HG03432 (cell line): ENCODE data around the gene C18orf32.
A peak's percentile ranks its signal among the peaks of the same experiment; 100 is the strongest.
"Not testable (repeated sequence)": the region's sequence is repeated elsewhere in the genome, so short reads cannot be mapped to it uniquely, and the experiment has no call there.

Source experiments
- ATAC-seq: cut with Tn5 transposase; IDR thresholded peaks from one replicate; pipeline ENCODE4 v1.9.1; 2021; ENCODE audit warnings: mild to moderate bottlenecking, moderate library complexity; ENCODE audit not compliant: unreplicated experiment

The C18orf32 gene

DNA sequence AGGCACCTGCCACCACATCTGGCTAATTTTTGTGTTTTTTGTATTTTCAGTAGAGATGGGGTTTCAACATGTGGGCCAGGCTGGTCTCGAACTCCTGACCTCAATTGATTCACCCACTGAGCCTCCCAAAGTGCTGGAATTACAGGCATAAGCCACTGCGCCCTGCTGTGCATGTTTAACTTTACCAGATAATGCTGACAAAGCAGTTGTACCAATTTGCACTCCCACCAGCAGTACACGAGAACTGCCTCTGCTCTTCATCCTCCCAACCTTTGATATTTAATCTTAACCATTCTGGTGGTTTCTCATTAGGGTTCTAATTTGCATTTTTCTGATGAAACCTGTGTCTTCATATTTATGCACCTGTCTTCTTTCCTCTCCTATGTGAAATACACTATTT is 14.6 kb downstream of the C18orf32 start:
- ATAC-seq = no peak

DNA sequence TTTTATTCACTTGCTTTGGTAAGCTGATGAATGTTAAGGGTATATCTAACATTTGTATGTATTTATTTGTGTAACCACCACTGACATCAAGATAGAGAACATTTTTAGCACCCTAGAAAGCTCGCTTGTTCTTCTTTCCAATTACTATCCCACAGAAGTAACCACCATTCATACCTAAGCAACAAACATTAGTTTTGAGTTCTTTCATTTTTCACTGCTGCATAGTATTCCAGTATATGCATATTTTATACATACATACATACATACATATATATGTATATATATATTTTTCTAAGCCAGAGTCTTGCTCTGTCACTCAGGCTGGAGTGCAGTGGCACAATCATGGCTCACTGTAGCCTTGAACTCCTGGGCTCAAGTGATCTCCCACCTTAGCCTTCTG is 15.5 kb downstream of the C18orf32 start:
- ATAC-seq = no peak

DNA sequence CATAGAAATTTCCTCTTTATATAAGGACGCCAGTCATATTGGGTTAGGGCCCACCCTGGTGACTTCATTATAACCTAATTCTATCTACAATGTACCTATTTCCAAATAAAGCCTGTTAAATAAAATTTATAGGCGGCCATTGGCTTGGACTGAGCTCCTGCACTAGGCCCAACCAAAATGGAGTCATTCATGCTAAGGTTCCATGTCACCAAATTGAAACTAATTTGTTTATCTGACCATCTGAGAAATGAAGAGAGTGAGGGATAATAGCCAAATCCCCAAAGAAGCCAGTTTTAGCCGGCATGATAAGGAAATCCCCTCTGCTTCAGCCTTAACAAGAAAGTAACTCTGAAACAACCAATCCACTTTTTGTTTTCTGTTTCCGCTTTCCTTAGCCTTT is 19.4 kb downstream of the C18orf32 start:
- no peak for ATAC-seq

DNA sequence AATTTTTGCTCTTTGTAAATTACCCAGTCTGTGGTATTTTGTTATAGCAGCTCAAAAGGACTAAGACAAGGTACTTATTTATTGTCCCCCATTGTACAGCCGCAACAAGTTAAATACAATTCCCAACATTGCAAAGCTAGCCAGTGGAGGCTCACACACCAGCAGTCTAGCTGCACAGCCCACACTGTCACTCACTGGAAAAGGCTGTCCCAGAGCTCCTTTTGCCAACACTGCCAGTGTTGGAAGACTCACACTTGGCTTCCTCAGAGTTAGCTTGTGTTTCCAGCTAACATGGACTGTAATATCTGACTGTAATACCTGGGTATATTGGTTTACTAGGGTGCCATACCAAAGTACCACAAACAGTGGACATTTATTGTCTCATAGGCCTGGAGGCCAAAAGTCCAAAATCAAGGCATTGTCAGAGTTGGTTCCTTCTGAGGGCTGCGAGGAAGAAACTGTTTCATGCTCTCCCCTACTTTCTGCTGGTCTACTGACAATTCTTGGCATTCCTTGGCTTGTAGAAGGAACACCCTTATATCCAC is 19.9 kb downstream of the C18orf32 start:
- no peak for ATAC-seq

DNA sequence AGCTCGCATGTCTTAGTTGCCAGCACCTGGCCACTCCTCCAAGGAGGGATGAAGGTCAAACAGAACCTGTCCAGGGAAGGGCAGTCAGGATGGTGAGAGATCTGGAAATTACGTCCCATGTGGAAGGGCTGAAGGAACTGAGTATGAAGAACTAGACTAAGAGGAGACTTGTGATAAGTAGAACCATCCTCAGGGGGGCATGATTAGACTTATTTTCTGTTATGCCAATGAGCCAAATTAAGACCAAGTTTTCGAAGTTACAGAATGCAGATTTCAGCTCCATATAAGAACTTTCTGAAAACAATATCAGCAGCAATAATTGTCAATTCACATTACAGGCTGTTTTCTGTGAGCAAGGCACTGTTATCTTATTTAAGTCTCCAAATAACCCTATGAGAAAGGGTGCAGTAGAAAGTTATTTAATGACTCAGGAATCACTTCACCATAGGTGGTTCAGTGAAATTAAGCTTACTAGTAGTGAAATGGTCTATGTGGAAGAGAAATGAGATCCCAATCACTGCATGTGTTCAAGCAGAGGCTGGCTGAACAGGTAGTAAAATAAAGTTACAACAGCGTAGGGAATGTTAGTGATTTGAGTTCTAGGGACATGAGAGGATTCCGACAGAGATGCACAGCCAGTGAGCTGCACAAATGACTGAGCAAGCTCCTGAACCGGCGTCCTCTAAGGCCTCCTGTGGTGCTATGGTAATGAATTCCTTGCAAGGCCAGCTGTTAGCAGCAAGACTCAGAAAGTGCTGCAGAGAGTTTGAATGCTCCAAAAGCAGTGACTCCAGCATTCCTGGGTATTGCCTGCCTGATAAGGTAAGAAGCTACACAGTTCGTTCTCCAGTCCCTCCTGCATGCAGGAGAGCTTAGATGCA is 22.1 kb downstream of the C18orf32 start:
- ATAC-seq = no peak

DNA sequence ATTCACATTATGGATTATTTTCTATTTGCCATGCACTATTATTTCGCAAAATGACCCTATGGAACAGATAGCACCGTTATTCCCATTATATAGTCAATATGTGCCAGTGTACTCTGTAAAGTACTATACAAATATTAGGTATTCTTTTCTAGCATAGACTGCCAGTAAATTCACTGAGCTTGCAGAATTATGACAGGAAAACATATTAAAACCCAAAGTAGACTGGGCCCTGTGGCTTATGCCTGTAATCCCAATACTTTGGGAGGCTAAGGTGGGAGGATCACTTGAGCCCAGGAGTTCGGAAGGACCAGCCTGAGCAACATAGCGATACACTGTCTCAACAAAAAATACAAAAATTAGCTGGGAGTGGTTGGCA is 25.4 kb downstream of the C18orf32 start:
- ATAC-seq = no peak

DNA sequence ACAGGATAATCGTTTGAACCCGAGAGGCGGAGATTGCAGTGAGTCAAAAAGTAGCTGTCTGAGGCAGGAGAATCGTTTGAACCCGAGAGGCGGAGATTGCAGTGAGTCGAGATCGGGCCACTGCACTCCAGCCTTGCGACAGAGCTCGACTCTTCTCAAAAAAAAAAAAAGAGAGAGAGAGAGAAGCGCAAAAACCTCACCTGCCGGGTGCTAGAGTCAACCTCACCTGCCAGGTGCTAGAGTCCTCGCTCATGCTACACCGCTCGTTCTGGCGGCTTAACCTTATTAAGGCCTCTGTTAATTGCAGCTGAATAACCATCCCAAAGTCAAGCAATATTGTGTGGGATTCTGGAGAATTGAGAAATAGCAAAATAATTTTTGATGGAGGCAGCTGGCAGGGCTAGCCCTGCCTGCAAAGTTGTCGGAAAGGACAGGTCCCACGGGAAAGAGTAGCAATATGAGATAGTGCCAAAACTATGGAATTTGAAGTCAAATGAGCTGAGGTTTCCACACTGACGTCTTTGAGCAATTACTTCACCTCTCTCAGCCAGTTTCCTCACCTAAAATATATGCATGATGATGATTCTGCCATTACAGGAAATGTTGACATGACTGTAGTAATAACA is 25.9 kb downstream of the C18orf32 start:
- no peak for ATAC-seq

DNA sequence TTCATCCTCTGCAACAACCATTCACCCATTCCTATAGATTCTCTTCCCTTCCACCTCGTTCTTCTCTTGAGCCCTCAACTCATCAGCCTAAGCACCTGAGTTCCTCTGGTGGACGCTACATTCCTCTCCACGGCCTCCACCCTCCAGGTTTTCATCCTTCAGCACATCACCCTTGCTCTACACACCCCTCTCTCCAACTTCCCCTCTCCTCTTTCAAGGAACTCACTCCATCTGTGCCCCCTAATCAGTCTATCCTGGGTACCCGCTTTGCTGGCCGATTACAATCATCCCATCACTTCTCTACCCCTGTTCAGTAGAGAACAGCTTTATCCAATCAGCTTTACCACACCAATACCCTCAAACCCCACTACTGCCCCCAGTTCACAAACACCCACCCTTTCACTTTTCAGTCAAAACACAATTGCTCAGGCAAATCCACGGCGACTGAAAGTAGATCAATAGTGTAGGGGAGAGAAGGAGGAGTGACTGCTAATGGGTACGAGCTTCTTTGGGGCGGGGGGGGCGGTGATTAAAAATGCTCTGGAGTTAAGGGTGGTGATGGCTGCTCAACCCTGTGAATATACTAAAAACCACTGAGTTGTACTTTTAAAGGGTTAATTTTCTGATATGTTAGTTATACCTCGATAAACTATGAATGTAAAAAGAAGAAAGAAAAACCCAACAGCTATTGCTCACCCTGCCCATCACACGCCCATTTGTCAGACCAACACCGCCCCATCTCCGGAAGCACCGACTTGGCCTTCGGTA is 27.4 kb downstream of the C18orf32 start:
- peak; percentile 44 for ATAC-seq

DNA sequence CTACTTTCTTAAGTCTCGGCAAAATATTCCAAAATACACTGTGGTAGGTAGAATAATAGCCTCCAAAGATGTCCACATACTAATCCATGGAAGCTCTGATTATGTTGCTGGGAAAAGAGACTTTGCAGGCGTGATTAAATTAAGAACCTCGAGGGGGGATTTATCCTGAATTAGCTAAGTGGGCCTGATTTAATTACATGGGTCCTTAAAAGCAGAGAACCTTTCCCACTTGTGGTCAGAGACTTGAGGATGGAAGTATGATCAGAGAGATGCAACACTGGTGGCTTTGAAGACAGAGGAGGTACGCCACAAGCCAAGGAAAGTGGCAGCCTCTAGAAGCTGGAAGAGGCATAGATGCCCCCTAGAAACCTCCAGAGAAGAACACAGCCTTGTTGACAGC is 29.4 kb downstream of the C18orf32 start:
- no peak for ATAC-seq

DNA sequence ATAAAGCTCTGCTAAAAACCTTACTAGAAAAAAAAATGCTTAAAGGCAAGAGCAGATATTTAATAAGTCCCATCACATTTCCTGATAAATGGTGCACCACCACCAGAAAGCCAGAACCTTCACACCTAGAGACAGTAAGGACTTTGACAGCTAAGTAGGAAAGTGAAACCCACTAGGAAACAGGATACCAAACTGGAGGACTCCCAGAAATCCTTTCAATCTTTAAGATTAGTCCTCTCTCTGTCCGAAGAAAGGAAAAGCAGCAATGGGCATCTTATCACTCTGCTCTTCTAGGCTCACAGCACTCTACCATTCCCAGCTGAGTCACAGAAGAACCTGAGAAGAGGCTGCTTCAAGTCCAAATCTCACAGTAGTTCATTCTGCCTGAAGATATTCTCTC is 30.2 kb downstream of the C18orf32 start:
- no peak for ATAC-seq

DNA sequence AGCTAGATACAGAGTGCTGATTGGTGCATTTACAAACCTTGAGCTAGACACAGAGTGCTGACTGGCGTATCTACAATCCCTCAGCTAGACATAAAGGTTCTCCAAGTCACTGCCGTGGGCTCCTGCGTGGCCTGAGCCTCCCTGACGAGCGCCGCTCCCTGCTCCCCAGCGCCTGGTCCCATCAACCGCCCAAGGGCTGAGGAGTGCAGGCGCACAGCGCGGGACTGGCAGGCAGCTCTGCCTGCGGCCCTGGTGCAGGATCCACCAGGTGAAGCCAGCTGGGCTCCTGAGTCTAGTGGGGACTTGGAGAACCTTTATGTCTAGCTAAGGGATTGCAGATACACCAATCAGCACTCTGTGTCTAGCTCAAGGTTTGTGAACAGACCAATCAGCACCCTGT is 34.5 kb downstream of the C18orf32 start:
- ATAC-seq = not testable (repeated sequence)

DNA sequence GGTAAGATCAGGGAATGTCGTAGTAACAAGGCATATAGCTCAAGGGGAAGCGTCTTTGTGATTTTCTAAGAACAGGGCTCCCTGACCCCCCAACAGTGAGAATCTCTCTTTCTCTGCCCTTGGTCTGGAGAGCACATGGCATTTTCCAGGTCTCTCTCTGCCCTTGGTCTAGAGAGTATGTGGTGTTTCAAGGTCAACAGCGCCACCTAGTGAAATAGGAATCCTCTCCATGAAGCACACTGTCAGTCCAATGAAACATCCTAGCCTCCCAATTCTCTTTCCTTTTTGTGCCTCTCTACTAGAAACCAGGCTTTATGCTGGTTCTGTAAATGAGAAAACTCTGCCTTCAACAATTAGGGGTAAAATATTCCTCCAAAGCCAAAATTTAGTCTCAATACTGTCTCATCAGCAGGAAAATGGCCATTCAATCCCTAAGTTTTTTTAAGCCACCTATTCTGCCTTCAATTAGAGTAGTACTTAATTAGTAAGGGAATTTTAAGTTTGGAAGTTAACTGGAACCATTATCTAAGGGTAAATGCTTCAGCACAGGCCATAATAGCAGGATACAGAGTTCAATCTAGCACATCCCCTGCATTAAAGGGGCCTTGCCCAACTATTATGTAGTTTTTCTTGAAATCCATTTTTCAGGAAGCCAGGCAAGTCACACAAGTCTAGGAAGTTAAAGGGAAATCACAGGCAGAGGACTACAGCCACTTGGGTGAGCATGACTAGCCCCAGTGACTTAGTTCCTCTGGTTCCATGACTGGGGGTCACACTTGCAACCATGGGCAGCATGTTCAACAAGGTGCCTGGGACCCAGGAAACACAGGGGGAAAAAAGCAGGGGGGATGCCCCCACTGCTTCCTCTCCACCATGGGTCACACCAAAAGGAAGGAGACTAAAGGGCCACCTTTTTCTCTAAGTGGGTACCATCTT is 39.0 kb downstream of the C18orf32 start:
- ATAC-seq = no peak

DNA sequence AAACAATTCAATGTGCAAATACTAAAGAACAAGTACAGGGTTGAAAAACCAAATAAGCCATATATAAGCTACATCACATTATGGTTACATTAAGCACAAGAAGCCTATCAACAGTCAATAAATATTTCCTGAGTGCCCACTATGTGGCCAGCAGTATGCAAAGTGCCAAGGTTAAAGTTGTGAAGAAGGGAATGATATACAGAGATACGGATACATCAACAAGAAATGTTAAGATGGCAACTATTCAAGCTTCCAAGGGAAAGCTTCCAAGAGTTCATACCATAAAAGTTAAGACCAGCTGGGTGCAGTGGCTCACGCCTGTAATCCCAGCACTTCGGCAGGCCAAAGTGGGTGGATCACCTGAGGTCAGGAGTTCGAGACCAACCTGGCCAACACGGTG is 40.6 kb downstream of the C18orf32 start:
- no peak for ATAC-seq

DNA sequence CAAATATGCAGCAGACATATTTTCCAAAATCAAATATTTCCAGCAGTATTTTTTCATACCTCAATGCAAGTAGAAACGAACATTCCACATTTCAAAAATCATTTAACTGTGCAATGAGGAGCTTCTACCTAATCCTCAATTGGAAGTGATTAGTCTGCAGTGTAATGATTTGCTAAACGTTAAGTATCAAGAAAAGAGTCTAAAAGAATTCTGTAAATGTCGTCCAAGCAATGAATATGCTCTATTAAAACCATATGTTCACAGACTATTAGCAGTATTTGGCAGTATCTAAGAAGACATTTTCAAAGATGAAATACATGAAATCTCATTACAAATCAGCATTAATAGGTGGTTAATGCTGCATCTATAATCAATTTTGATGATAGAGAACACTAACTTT is 42.5 kb downstream of the C18orf32 start:
- no peak for ATAC-seq

DNA sequence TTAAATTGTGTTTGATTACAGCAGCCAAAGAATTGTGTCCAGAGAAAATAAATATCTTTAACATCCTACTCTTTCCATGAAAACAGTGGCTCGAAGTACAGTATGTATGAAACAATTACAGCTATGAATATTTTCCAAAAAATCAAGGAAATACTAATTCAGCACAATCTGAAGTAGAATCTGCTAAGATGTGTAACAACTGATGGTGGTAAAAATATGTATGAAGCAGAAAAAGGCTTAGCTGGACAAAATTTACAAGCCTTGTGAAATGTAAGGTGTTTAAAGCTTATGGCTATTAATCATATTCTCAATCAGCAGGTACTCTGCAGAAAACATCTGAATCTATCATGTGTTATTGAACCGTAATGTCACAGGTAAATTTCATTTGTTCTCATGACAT is 43.2 kb downstream of the C18orf32 start:
- no peak for ATAC-seq

DNA sequence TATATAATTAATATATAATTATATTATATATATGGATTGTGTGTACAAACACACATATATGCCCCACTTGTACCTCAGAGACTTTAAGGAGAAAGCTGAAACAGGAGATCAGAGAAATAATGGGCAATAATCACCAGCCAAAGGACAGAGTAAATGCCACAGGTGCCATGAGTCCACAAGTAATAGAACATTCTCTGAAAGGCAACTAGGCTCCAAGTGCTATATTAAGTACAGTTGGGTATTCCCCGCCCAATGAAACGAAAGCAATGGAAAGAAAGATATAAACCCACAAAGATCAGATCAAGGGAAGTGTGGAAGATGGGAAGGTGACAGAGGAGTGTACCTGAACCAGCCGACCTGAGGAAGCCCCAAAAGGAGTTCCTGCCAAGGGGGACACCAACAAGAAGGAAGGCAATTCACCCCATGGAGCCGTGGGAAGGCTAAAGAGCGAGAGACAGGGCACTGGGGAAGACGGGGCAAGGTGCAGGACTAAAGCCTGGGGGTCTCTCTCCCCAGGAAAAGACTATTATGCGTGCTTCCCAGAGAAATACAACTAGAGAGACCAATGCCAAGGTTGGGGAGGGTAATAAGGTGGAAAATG is 45.6 kb downstream of the C18orf32 start:
- ATAC-seq = no peak

DNA sequence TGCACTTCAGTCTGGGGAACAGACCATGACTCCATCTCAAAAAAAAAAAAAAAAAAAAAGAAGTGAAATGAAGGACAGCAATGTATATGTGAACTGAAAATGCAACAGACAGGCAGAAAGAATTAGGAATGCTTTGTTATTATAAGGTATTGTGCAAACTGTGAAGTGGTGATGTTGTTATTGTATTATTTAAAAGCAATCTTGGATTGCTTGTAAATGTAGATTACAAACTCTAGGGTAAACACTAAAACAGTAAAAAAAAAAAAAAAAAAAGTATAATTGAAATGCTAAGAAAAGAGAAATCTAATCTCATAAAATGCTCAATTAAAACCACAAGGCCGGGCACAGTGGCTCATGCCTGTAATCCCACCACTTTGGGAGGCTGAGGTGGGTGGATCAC is 51.9 kb downstream of the C18orf32 start:
- no peak for ATAC-seq

DNA sequence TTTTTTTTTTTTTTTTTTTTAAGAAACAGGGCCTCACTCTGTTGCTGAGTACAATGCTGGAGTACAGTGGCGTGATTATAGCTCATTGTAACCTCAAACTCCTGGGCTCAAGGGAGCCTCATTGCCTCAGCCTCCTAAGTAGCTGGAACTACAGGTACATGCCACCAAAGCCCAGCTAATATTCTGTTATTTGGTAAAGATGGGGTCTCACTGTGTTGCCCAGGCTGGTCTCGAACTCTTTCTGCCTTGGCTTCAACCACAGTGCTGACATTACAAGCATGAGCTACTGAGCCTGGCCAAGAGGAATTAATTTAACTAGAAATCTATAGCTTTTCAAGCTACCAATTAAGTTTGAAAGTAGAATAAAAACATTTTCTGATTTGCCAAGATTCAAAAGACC is 54.4 kb downstream of the C18orf32 start:
- ATAC-seq = no peak

DNA sequence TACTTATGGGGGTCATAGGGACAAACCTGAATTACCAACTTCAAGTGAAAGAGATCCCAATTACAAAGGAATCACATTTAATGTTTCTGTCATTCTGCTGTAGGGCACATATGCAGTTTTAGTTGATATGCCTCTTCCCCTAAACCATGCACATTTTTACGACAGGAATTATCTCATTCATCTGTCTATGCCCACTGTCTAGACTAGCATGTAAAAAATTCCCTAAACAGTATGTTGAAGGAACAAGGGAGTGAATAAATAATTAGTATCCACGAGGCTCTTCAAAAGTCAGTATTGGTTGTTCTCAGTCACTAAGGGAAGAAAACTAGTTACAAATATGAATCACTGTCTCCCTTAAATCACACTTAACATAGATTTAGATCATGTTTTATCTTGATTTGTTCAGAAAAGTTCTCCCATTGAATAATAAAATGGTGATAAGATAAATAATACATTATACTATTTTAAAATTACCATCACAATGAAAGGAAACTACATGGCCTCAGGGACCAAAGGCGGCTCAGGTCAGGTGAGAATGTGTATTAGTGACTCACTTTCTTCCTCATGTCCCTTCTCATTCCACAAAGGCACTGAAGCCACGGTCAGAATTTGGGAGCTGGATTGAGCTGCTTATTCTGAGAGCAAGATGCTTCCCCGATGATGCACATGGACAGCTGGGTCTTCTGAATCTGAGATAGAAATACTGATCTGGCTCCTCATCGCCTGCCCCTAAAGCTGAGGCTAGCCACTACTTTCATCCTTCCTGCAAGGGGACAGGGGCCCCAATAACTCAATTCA is 55.7 kb downstream of the C18orf32 start:
- no peak for ATAC-seq
